Measurements from ENCODE around the gene ZNF462. TPM values are rescaled to one million over a fixed set of nuclear protein-coding genes. Genes with fewer than 3 reads are reported as not detected.

ZNF462 gene
- total RNA-seq, 6 donors from 2014 or later, result 17.9 to 85.9 (median 21.2) TPM

GRCh38 chr9:106868565-106868964 is 5.6 kb downstream of the ZNF462 start:
- Histone ChIP-seq H3K9me3 (no peaks in the 10 kb centered on the region), H3K27me3 (no peaks in the 10 kb centered on the region), H3K36me3 (no peaks in the 10 kb centered on the region), H3K27ac (peak overlapping the region; percentile 42 to 73 (median 56)), H3K4me3 (no peak overlapping the region), H3K4me1 (peaks cover 30 to 49% (median 39%) of the 10 kb centered on the region in 4 donors)
- TF ChIP-seq CTCF (IDR thresholded peaks at IDR 0.05) (no peak), POLR2AphosphoS5 (IDR thresholded peaks at IDR 0.05) (no peak), EP300 (IDR thresholded peaks at IDR 0.05) (no peak), POLR2A (IDR thresholded peaks at IDR 0.05) (no peak)
- DNase-seq, result peak in 1 of 2 donors; percentile 72
- WGBS, 2 donors, result 36 to 53% methylated on average over 5 of the region's 5 CpGs
- peak in 1 of 2 donors; percentile 38 for ATAC-seq (ENCODE audit: low FRiP score in 2 of 2)

- ATAC-seq (ENCODE audit: low FRiP score in 2 of 2), result peak in 1 of 2 donors; percentile 7
- H3K27me3 ChIP-seq, result no peaks in the 10 kb centered on the region
- no peak for TF ChIP-seq EP300 (IDR thresholded peaks at IDR 0.05)
- TF ChIP-seq CTCF (IDR thresholded peaks at IDR 0.05), result no peak
- no peak for TF ChIP-seq POLR2AphosphoS5 (IDR thresholded peaks at IDR 0.05)
- TF ChIP-seq POLR2A (IDR thresholded peaks at IDR 0.05), result no peak
- no peaks in the 10 kb centered on the region for H3K9me3 ChIP-seq
- no peak overlapping the region for H3K4me3 ChIP-seq
- 29 to 53% methylated on average over 2 of the region's 2 CpGs for WGBS, 2 donors
- peak overlapping the region; percentile 42 to 73 (median 56) for H3K27ac ChIP-seq
- no peak for DNase-seq
- H3K4me1 ChIP-seq, result peaks cover 30 to 49% (median 39%) of the 10 kb centered on the region in 4 donors
- no peaks in the 10 kb centered on the region for H3K36me3 ChIP-seq
These were observed 6.1 kb downstream of the ZNF462 start for GRCh38 chr9:106869028-106869427.

- ATAC-seq (ENCODE audit: low FRiP score in 2 of 2) (no peak), DNase-seq (no peak)
- H3K27me3 ChIP-seq, result no peaks in the 10 kb centered on the region
- WGBS, 2 donors, result 18 to 23% methylated on average over 3 of the region's 3 CpGs
- H3K27ac ChIP-seq, result peak overlapping the region; percentile 42 to 73 (median 56)
- TF ChIP-seq EP300 (IDR thresholded peaks at IDR 0.05) (no peak), CTCF (IDR thresholded peaks at IDR 0.05) (no peak), POLR2AphosphoS5 (IDR thresholded peaks at IDR 0.05) (no peak), POLR2A (IDR thresholded peaks at IDR 0.05) (no peak)
- H3K4me1 ChIP-seq, result peaks cover 30 to 49% (median 38%) of the 10 kb centered on the region in 4 donors
- no peaks in the 10 kb centered on the region for H3K36me3 ChIP-seq
- no peak overlapping the region for H3K4me3 ChIP-seq
- H3K9me3 ChIP-seq, result no peaks in the 10 kb centered on the region
These were observed 6.5 kb downstream of the ZNF462 start for GRCh38 chr9:106869458-106869857.

- H3K27me3 ChIP-seq, result no peaks in the 10 kb centered on the region
- H3K9me3 ChIP-seq, result no peaks in the 10 kb centered on the region
- H3K4me3 ChIP-seq, result no peak overlapping the region
- no peaks in the 10 kb centered on the region for H3K36me3 ChIP-seq
- H3K4me1 ChIP-seq, result peaks cover 25 to 47% (median 39%) of the 10 kb centered on the region in 4 donors
- WGBS, 2 donors, result 86 to 89% methylated on average over 5 of the region's 5 CpGs
- H3K27ac ChIP-seq, result no peak overlapping the region
- ATAC-seq (ENCODE audit: low FRiP score in 2 of 2) (no peak), DNase-seq (no peak)
- TF ChIP-seq POLR2A (IDR thresholded peaks at IDR 0.05), result no peak
- no peak for TF ChIP-seq POLR2AphosphoS5 (IDR thresholded peaks at IDR 0.05)
- TF ChIP-seq EP300 (IDR thresholded peaks at IDR 0.05), result no peak
- no peak for TF ChIP-seq CTCF (IDR thresholded peaks at IDR 0.05)
These were observed 9.7 kb downstream of the ZNF462 start for GRCh38 chr9:106872641-106873040.

- no peak for DNase-seq
- Histone ChIP-seq H3K4me3 (no peak overlapping the region), H3K9me3 (no peaks in the 10 kb centered on the region), H3K27ac (no peak overlapping the region), H3K27me3 (no peaks in the 10 kb centered on the region), H3K4me1 (peaks cover 25 to 48% (median 31%) of the 10 kb centered on the region in 4 donors), H3K36me3 (no peaks in the 10 kb centered on the region)
- ATAC-seq (ENCODE audit: low FRiP score in 2 of 2), result no peak
- TF ChIP-seq POLR2A (IDR thresholded peaks at IDR 0.05), result no peak
- TF ChIP-seq POLR2AphosphoS5 (IDR thresholded peaks at IDR 0.05), result no peak
- TF ChIP-seq CTCF (IDR thresholded peaks at IDR 0.05), result no peak
- TF ChIP-seq EP300 (IDR thresholded peaks at IDR 0.05), result no peak
- WGBS, 2 donors, result 91 to 94% methylated on average over 3 of the region's 3 CpGs
These were observed 11.1 kb downstream of the ZNF462 start for GRCh38 chr9:106874031-106874430.
